Activated CD4-positive, alpha-beta memory T cell treated with anti-CD3 and anti-CD28 coated beads, Interleukin-2, amount 10 ng/mL, durations not matched to agents 7 days and 5 days (primary cell): ENCODE data around the gene FIBP. TPM values are rescaled to one million over a fixed set of nuclear protein-coding genes. Genes with fewer than 3 reads are reported as not detected.

Experiments used
- CTCF ChIA-PET: fragments of 350-600 bp; sonication (Branson Sonifier 250); formaldehyde crosslinking; loops from one replicate; lab custom pipeline; 2021; ENCODE audit warnings: antibody characterized with exemption, inconsistent platforms; lab: Charles Lee
- POLR2A ChIA-PET: fragments of 350-600 bp; sonication (Branson Sonifier 250); formaldehyde crosslinking; loops from one replicate; lab custom pipeline; 2021; ENCODE audit warnings: antibody characterized with exemption; lab: Charles Lee
- DNase-seq: peaks from one replicate; pipeline ENCODE4 v3.0.0-alpha.2; 2020
- H3K27ac Mint-ChIP-seq: one replicate; pipeline ENCODE4 v1.8.0; 2021; ENCODE audit warnings: mild to moderate bottlenecking, mixed read lengths
- H3K27me3 Mint-ChIP-seq: one replicate; pipeline ENCODE4 v1.8.0; 2021; ENCODE audit warnings: mixed read lengths
- H3K36me3 Mint-ChIP-seq: one replicate; pipeline ENCODE4 v1.8.0; 2021; ENCODE audit warnings: low read depth, mixed read lengths
- H3K4me1 Mint-ChIP-seq: one replicate; pipeline ENCODE4 v1.8.0; 2021; ENCODE audit warnings: mixed read lengths
- H3K4me3 Mint-ChIP-seq: one replicate; pipeline ENCODE4 v1.8.0; 2021; ENCODE audit warnings: mild to moderate bottlenecking, mixed read lengths
- H3K9me3 Mint-ChIP-seq: one replicate; pipeline ENCODE4 v1.8.0; 2021; ENCODE audit warnings: mixed read lengths
- total RNA-seq, 2 experiments: library from RNA; stranded (reverse); gene quantifications; one replicate each; pipeline ENCODE4 v1.2.3, GENCODE V29; 2021

Gene FIBP
- total RNA-seq, 2 experiments from 2014 or later: 71.7 to 77.4 TPM

GRCh38 chr11:65885808-65886536 lies 2.3 kb downstream of the FIBP start:
- CTCF ChIA-PET: interaction anchor here (0.6 to 10.0 kb wide), 24 partner anchors 8 to 223 kb away, joined by 3 to 251 read pairs (median 8); partner anchors contain the start of genes AP5B1, CFL1, CST6 and KAT5
- DNase-seq: no peak
- H3K27ac Mint-ChIP-seq: no peak overlapping the region
- POLR2A ChIA-PET: interaction anchor here (0.8 to 11.5 kb wide), 5 partner anchors 12 to 175 kb away, joined by 3 to 284 read pairs (median 55); partner anchors contain the start of genes CFL1, FOSL1 and MUS81
- no peaks in the 10 kb centered on the region for H3K9me3 Mint-ChIP-seq
- H3K27me3 Mint-ChIP-seq: no peaks in the 10 kb centered on the region
- peaks cover 47% of the 10 kb centered on the region for H3K36me3 Mint-ChIP-seq
- H3K4me1 Mint-ChIP-seq: peaks cover 76% of the 10 kb centered on the region
- peak overlapping the region; percentile 97 for H3K4me3 Mint-ChIP-seq

- H3K4me3 Mint-ChIP-seq: no peak overlapping the region
Observed at GRCh38 chr11:65885231-65885630, 3.0 kb downstream of the FIBP start.

GRCh38 chr11:65884716-65885092 lies 3.6 kb downstream of the FIBP start:
- Mint-ChIP-seq H3K36me3 (peaks cover 50% of the 10 kb centered on the region), H3K27ac (peak overlapping the region; percentile 73)
- CTCF ChIA-PET: interaction anchor here (0.6 to 10.0 kb wide), 47 partner anchors 9 to 268 kb away, joined by 3 to 251 read pairs (median 4); partner anchors contain the start of genes AP5B1, C11orf68, CFL1 and CST6

More at GRCh38 chr11:65885231-65885630, 3.0 kb downstream of the FIBP start:
- DNase-seq: no peak
- Mint-ChIP-seq H3K27ac (peak overlapping the region; percentile 52), H3K9me3 (no peaks in the 10 kb centered on the region), H3K27me3 (no peaks in the 10 kb centered on the region), H3K36me3 (peaks cover 50% of the 10 kb centered on the region), H3K4me1 (peaks cover 82% of the 10 kb centered on the region)
- CTCF ChIA-PET: interaction anchor here (1.0 to 10.0 kb wide), 41 partner anchors 9 to 268 kb away, joined by 3 to 251 read pairs (median 7); partner anchors contain the start of genes AP5B1, C11orf68, CFL1 and CST6
- POLR2A ChIA-PET: interaction anchor here (0.6 to 11.5 kb wide), 16 partner anchors 9 to 220 kb away, joined by 3 to 284 read pairs (median 4); partner anchors contain the start of genes C11orf68, CFL1, DRAP1 and FOSL1

GRCh38 chr11:65883786-65884715 lies 4.2 kb downstream of the FIBP start:
- Mint-ChIP-seq H3K27me3 (no peaks in the 10 kb centered on the region), H3K9me3 (no peaks in the 10 kb centered on the region), H3K36me3 (peaks cover 50% of the 10 kb centered on the region), H3K4me3 (no peak overlapping the region), H3K27ac (peak overlapping the region; percentile 73), H3K4me1 (peaks cover 82% of the 10 kb centered on the region)
- POLR2A ChIA-PET: interaction anchor here (0.6 to 11.5 kb wide), 16 partner anchors 10 to 733 kb away, joined by 3 to 284 read pairs (median 4); partner anchors contain the start of genes BANF1, C11orf68, CFL1 and DRAP1
- no peak for DNase-seq
- CTCF ChIA-PET: interaction anchor here (0.6 to 10.0 kb wide), 45 partner anchors 9 to 267 kb away, joined by 3 to 251 read pairs (median 5); partner anchors contain the start of genes AP5B1, C11orf68, CFL1 and DRAP1

More at GRCh38 chr11:65884716-65885092, 3.6 kb downstream of the FIBP start:
- Mint-ChIP-seq H3K9me3 (no peaks in the 10 kb centered on the region), H3K27me3 (no peaks in the 10 kb centered on the region), H3K4me1 (peaks cover 82% of the 10 kb centered on the region), H3K4me3 (no peak overlapping the region)
- peak; percentile 87 for DNase-seq
- POLR2A ChIA-PET: interaction anchor here (0.6 to 11.5 kb wide), 18 partner anchors 9 to 732 kb away, joined by 3 to 284 read pairs (median 4); partner anchors contain the start of genes BANF1, C11orf68, CFL1 and DRAP1

- Mint-ChIP-seq H3K27me3 (no peaks in the 10 kb centered on the region), H3K4me1 (peaks cover 81% of the 10 kb centered on the region), H3K36me3 (peaks cover 49% of the 10 kb centered on the region), H3K9me3 (no peaks in the 10 kb centered on the region), H3K4me3 (no peak overlapping the region), H3K27ac (no peak overlapping the region)
- ChIA-PET CTCF (interaction anchor here (1.1 to 10.0 kb wide), 14 partner anchors 8 to 210 kb away, joined by 3 to 251 read pairs (median 14); partner anchors contain the start of genes AP5B1, C11orf68, CFL1 and DRAP1), POLR2A (interaction anchor here (2.1 to 11.5 kb wide), 4 partner anchors 9 to 172 kb away, joined by 6 to 284 read pairs (median 23); partner anchors contain the start of genes CFL1, KAT5 and MUS81)
- no peak for DNase-seq
Observed at GRCh38 chr11:65883058-65883761, 5.1 kb downstream of the FIBP start.

GRCh38 chr11:65882120-65883057 lies 5.9 kb downstream of the FIBP start:
- DNase-seq: no peak
- Mint-ChIP-seq H3K27me3 (no peaks in the 10 kb centered on the region), H3K27ac (peak overlapping the region; percentile 88), H3K4me1 (peaks cover 78% of the 10 kb centered on the region), H3K36me3 (peaks cover 43% of the 10 kb centered on the region), H3K4me3 (no peak overlapping the region), H3K9me3 (no peaks in the 10 kb centered on the region)
- ChIA-PET POLR2A (interaction anchor here (0.9 to 6.6 kb wide), 6 partner anchors 8 to 216 kb away, joined by 3 to 51 read pairs (median 8); partner anchors contain the start of genes CCDC85B, FIBP, KAT5 and MUS81), CTCF (interaction anchor here (1.5 to 10.0 kb wide), 6 partner anchors 13 to 108 kb away, joined by 3 to 251 read pairs (median 22); partner anchors contain the start of genes CFL1 and MUS81)

- Mint-ChIP-seq H3K4me3 (peak overlapping the region; percentile 61), H3K27ac (peak overlapping the region; percentile 88), H3K36me3 (peaks cover 34% of the 10 kb centered on the region), H3K27me3 (no peaks in the 10 kb centered on the region), H3K4me1 (peaks cover 68% of the 10 kb centered on the region), H3K9me3 (no peaks in the 10 kb centered on the region)
- CTCF ChIA-PET: interaction anchor here (1.5 to 3.5 kb wide), 3 partner anchors 8 to 21 kb away, joined by 3 to 21 read pairs (median 14); partner anchors contain the start of genes CCDC85B, FIBP and MUS81
- no peak for DNase-seq
- POLR2A ChIA-PET: interaction anchor here (0.8 to 6.6 kb wide), 9 partner anchors 9 to 215 kb away, joined by 3 to 51 read pairs (median 3); partner anchors contain the start of genes CCDC85B, CFL1, FIBP and FOSL1
Observed at GRCh38 chr11:65880844-65881421, 7.3 kb downstream of the FIBP start.

- Mint-ChIP-seq H3K4me1 (peaks cover 62% of the 10 kb centered on the region), H3K27me3 (no peaks in the 10 kb centered on the region), H3K27ac (peak overlapping the region; percentile 88), H3K36me3 (peaks cover 27% of the 10 kb centered on the region), H3K9me3 (no peaks in the 10 kb centered on the region), H3K4me3 (peak overlapping the region; percentile 67)
- ChIA-PET CTCF (interaction anchor here (3.1 to 3.5 kb wide), 2 partner anchors 9 to 20 kb away, joined by 14 to 21 read pairs; partner anchors contain the start of genes CCDC85B, FIBP and MUS81), POLR2A (interaction anchor here (0.9 to 6.6 kb wide), 7 partner anchors 10 to 169 kb away, joined by 3 to 51 read pairs (median 7); partner anchors contain the start of genes CCDC85B, CFL1, FIBP and KAT5)
- no peak for DNase-seq
Observed at GRCh38 chr11:65880027-65880426, 8.2 kb downstream of the FIBP start.

- ChIA-PET POLR2A (interaction anchor here (0.9 to 6.6 kb wide), 7 partner anchors 9 to 168 kb away, joined by 3 to 51 read pairs (median 5); partner anchors contain the start of genes CCDC85B, CFL1, FIBP and KAT5), CTCF (interaction anchor here (1.4 to 3.5 kb wide), 4 partner anchors 10 to 143 kb away, joined by 3 to 21 read pairs (median 9); partner anchors contain the start of genes CCDC85B, FIBP and MUS81)
- Mint-ChIP-seq H3K27me3 (no peaks in the 10 kb centered on the region), H3K4me3 (peak within 1 kb of the TSS; percentile 67), H3K27ac (peak within 1 kb of the TSS; percentile 88), H3K9me3 (no peaks in the 10 kb centered on the region), H3K36me3 (peaks cover 23% of the 10 kb centered on the region), H3K4me1 (peaks cover 57% of the 10 kb centered on the region)
- DNase-seq: peak; percentile 64
Observed at GRCh38 chr11:65879617-65880016, 8.7 kb downstream of the FIBP start, which contains the start of gene CTSW. Gene CTSW (plus strand): TSS chr11:65879837. CDS start chr11:65879855, 18 bp downstream.
